Endothelial cell of umbilical vein (primary cell): Measurements from ENCODE around the gene CNTNAP2.

Experiments
- EZH2 ChIP-seq: IDR thresholded peaks from 2 replicates; pipeline ENCODE4 v1.6.1; 2012; ENCODE audit warnings: borderline replicate concordance, low read depth, mild to moderate bottlenecking, moderate library complexity, low read length, inconsistent platforms; ENCODE audit not compliant: severe bottlenecking
- GATA2 ChIP-seq: IDR thresholded peaks from 2 replicates; pipeline ENCODE4 v1.7.0; 2011; ENCODE audit warnings: low read depth, mild to moderate bottlenecking, moderate library complexity, mixed read lengths, low read length; ENCODE audit not compliant: insufficient read length, insufficient read depth
- JUN ChIP-seq: IDR thresholded peaks from 2 replicates; pipeline ENCODE4 v1.6.1; 2011; ENCODE audit warnings: borderline replicate concordance, low read depth; ENCODE audit not compliant: insufficient read length, insufficient read depth
- POLR2A ChIP-seq: IDR thresholded peaks from 2 replicates; pipeline ENCODE4 v1.6.1; 2012; ENCODE audit warnings: low read depth, mild to moderate bottlenecking, control low read depth, low read length
- POLR2AphosphoS5 ChIP-seq: IDR thresholded peaks from 2 replicates; pipeline ENCODE4 v1.6.1; 2012; ENCODE audit warnings: low read depth, mild to moderate bottlenecking, control low read depth, low read length, moderate library complexity; ENCODE audit not compliant: insufficient read depth
- TF ChIP-seq, protein P1 (sequence below), 2 donors: IDR thresholded peaks; 1 replicate in 1 of 2; 2 replicates in 1 of 2; pipeline ENCODE4 v1.5.1; 2011; ENCODE audit warnings: low read length in 2 of 2, mild to moderate bottlenecking in 2 of 2, moderate library complexity in 2 of 2, control low read depth in 1 of 2, inconsistent platforms in 1 of 2, low read depth in 1 of 2; ENCODE audit not compliant: insufficient read depth in 1 of 2; ENCODE audit errors: extremely low read depth in 1 of 2
- TF ChIP-seq, protein P2 (sequence below): IDR thresholded peaks from 2 replicates; pipeline ENCODE4 v1.6.1; 2011; ENCODE audit not compliant: insufficient read depth, insufficient read length

- TF ChIP-seq GATA2: no peak
- TF ChIP-seq, protein P1, sequence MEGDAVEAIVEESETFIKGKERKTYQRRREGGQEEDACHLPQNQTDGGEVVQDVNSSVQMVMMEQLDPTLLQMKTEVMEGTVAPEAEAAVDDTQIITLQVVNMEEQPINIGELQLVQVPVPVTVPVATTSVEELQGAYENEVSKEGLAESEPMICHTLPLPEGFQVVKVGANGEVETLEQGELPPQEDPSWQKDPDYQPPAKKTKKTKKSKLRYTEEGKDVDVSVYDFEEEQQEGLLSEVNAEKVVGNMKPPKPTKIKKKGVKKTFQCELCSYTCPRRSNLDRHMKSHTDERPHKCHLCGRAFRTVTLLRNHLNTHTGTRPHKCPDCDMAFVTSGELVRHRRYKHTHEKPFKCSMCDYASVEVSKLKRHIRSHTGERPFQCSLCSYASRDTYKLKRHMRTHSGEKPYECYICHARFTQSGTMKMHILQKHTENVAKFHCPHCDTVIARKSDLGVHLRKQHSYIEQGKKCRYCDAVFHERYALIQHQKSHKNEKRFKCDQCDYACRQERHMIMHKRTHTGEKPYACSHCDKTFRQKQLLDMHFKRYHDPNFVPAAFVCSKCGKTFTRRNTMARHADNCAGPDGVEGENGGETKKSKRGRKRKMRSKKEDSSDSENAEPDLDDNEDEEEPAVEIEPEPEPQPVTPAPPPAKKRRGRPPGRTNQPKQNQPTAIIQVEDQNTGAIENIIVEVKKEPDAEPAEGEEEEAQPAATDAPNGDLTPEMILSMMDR (IDR thresholded peaks at IDR 0.05; ENCODE audit: extremely low read depth in 1 of 2, insufficient read depth in 1 of 2, low read depth in 1 of 2, low read length in 2 of 2): no peak
- no peak for TF ChIP-seq EZH2
- no peak for TF ChIP-seq POLR2AphosphoS5
- no peak for TF ChIP-seq POLR2A
- TF ChIP-seq, protein P2, sequence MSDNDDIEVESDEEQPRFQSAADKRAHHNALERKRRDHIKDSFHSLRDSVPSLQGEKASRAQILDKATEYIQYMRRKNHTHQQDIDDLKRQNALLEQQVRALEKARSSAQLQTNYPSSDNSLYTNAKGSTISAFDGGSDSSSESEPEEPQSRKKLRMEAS: no peak
- no peak for TF ChIP-seq JUN
Measured at GRCh38 chr7:146378196-146378595, 261.6 kb downstream of the CNTNAP2 start.
